ENCODE measurements around the gene GPATCH2. TPM values are rescaled to one million over a fixed set of nuclear protein-coding genes. Genes with fewer than 3 reads are reported as not detected.

The GPATCH2 gene
- total RNA-seq, 1 experiment from 2014 or later = 11.3 TPM

DNA sequence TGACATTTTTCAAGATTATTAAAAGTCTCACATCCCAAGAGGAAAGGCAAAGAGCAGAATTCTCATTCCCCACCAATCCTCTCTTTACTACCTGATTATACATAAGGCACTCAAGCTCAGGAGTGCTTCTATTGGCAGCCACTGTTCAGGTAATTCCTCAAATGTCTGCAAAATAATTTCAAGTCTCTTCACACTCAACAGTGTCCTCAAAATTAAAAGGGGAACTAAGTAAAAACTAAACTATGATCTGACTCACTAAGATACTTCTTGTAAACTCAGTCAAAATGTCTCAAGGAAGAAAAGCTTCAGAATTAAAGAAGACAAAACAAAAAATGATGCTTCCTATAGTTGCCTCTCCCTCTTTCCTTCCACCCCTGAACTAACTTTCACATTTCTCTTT lies 135.6 kb downstream of the GPATCH2 start:
- intact Hi-C loops (cut with micrococcal nuclease) = no loop called here
- Histone ChIP-seq H3K79me2 (ENCODE audit: insufficient read depth, low read length) (no peaks in the 10 kb centered on the region), H3K4me2 (ENCODE audit: low read length) (no peak overlapping the region), H3K9me2 (ENCODE audit: insufficient read depth) (no peaks in the 10 kb centered on the region), H2AFZ (ENCODE audit: low read depth, low read length, poor library complexity, severe bottlenecking) (no peak overlapping the region), H3K9ac (ENCODE audit: low read length) (no peak overlapping the region), H3K36me3 (ENCODE audit: control insufficient read depth in 1 of 2, insufficient read depth in 2 of 2, low read length in 2 of 2) (no peaks in the 10 kb centered on the region), H3K9me3 (ENCODE audit: control insufficient read depth in 1 of 2, insufficient read depth in 1 of 2, low read depth in 1 of 2, low read length in 2 of 2) (no peaks in the 10 kb centered on the region), H3K4me1 (ENCODE audit: control insufficient read depth in 1 of 2, insufficient read depth in 2 of 2, low read length in 2 of 2) (no peaks in the 10 kb centered on the region), H3K4me3 (replicated peaks in 1 of 2; ENCODE audit: low read depth in 1 of 2, low read length in 2 of 2) (no peak overlapping the region), H3K27ac (ENCODE audit: low read depth, low read length) (no peak overlapping the region), H4K20me1 (ENCODE audit: insufficient read depth) (no peaks in the 10 kb centered on the region), H3K27me3 (ENCODE audit: insufficient read depth, low read length) (no peaks in the 10 kb centered on the region)
- RAD21 ChIA-PET (ENCODE audit: low non-redundant PET in 1 of 2, low total read pairs in 2 of 2, uncharacterized antibody in 2 of 2, unreplicated experiment in 2 of 2) = no interaction called here
- no peak for TF ChIP-seq ZNF274 (IDR thresholded peaks at IDR 0.05; ENCODE audit: low read depth, low read length)
- no peak for TF ChIP-seq ELF1 (IDR thresholded peaks at IDR 0.05; ENCODE audit: borderline replicate concordance, low read depth)
- TF ChIP-seq ZFX (IDR thresholded peaks at IDR 0.05) = no peak
- no peak for TF ChIP-seq EZH2 (IDR thresholded peaks at IDR 0.05)
- TF ChIP-seq TCF7L2 (IDR thresholded peaks at IDR 0.05; ENCODE audit: borderline replicate concordance, extremely low read depth, insufficient read depth, insufficient read length) = no peak
- TF ChIP-seq RAD21 (IDR thresholded peaks at IDR 0.05; ENCODE audit: low read depth) = no peak
- no peak for TF ChIP-seq SP1 (IDR thresholded peaks at IDR 0.05; ENCODE audit: low read depth)
- TF ChIP-seq, protein P1, sequence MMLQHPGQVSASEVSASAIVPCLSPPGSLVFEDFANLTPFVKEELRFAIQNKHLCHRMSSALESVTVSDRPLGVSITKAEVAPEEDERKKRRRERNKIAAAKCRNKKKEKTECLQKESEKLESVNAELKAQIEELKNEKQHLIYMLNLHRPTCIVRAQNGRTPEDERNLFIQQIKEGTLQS (IDR thresholded peaks at IDR 0.05) = no peak
- POLR2A ChIA-PET = no interaction called here
- no peak for DNase-seq (ENCODE audit: low read depth, low spot score)
- CTCF ChIA-PET = no interaction called here
- no peak for ATAC-seq
- BruUV-seq (replicated peaks) = no TSS peak

DNA sequence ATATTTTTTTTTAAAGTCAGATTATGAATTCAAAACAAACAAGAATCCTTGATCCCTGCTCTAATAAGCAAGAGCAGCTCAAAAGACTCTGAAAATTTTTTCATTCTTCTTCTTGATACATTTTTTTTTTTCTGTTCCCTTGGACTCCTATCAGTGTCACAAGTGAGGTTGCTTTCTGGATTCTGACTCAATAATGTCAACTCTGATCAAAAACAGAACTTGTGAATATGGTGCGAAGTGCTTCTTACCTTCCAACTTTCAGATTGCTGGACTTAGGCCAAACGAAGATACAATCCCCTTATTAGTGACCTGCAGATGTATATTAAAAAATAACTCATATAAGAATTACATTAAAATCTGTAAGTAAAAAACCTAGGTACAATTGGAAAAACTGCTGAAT lies 136.1 kb downstream of the GPATCH2 start:
- H3K79me2 ChIP-seq (ENCODE audit: insufficient read depth, low read length) = no peaks in the 10 kb centered on the region
- H3K27me3 ChIP-seq (ENCODE audit: insufficient read depth, low read length) = no peaks in the 10 kb centered on the region
- no peak for ATAC-seq
- TF ChIP-seq JUND (IDR thresholded peaks at IDR 0.05) (no peak), ELF1 (IDR thresholded peaks at IDR 0.05; ENCODE audit: borderline replicate concordance, low read depth) (no peak), SIN3A (IDR thresholded peaks at IDR 0.05; ENCODE audit: low read depth) (no peak), POLR2AphosphoS5 (IDR thresholded peaks at IDR 0.05; ENCODE audit: low read depth, low read length) (no peak), EZH2phosphoT487 (IDR thresholded peaks at IDR 0.05; ENCODE audit: borderline replicate concordance) (no peak), ZFX (IDR thresholded peaks at IDR 0.05) (no peak), YY1 (IDR thresholded peaks at IDR 0.05; ENCODE audit: extremely low read depth, insufficient replicate concordance, low read depth, low read length) (no peak), CBX3 (IDR thresholded peaks at IDR 0.05; ENCODE audit: low read depth) (no peak)
- TF ChIP-seq, protein P2, sequence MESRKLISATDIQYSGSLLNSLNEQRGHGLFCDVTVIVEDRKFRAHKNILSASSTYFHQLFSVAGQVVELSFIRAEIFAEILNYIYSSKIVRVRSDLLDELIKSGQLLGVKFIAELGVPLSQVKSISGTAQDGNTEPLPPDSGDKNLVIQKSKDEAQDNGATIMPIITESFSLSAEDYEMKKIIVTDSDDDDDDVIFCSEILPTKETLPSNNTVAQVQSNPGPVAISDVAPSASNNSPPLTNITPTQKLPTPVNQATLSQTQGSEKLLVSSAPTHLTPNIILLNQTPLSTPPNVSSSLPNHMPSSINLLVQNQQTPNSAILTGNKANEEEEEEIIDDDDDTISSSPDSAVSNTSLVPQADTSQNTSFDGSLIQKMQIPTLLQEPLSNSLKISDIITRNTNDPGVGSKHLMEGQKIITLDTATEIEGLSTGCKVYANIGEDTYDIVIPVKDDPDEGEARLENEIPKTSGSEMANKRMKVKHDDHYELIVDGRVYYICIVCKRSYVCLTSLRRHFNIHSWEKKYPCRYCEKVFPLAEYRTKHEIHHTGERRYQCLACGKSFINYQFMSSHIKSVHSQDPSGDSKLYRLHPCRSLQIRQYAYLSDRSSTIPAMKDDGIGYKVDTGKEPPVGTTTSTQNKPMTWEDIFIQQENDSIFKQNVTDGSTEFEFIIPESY (IDR thresholded peaks at IDR 0.05; ENCODE audit: extremely low read depth, insufficient replicate concordance, low read length) = no peak
- TF ChIP-seq, protein P3, sequence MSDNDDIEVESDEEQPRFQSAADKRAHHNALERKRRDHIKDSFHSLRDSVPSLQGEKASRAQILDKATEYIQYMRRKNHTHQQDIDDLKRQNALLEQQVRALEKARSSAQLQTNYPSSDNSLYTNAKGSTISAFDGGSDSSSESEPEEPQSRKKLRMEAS (IDR thresholded peaks at IDR 0.05) = no peak
- intact Hi-C loops (cut with micrococcal nuclease) = no loop called here
- no peak overlapping the region for H3K27ac ChIP-seq (ENCODE audit: low read depth, low read length)
- RAD21 ChIA-PET (ENCODE audit: low non-redundant PET in 1 of 2, low total read pairs in 2 of 2, uncharacterized antibody in 2 of 2, unreplicated experiment in 2 of 2) = no interaction called here
- H2AFZ ChIP-seq (ENCODE audit: low read depth, low read length, poor library complexity, severe bottlenecking) = no peak overlapping the region
- H3K9ac ChIP-seq (ENCODE audit: low read length) = no peak overlapping the region
- no peaks in the 10 kb centered on the region for H3K9me3 ChIP-seq (ENCODE audit: control insufficient read depth in 1 of 2, insufficient read depth in 1 of 2, low read depth in 1 of 2, low read length in 2 of 2)
- H3K4me2 ChIP-seq (ENCODE audit: low read length) = no peak overlapping the region
- no peak overlapping the region for H3K4me3 ChIP-seq (replicated peaks in 1 of 2; ENCODE audit: low read depth in 1 of 2, low read length in 2 of 2)
- no peaks in the 10 kb centered on the region for H3K9me2 ChIP-seq (ENCODE audit: insufficient read depth)
- no peak for DNase-seq (ENCODE audit: low read depth, low spot score)
- POLR2A ChIA-PET = no interaction called here
- no peaks in the 10 kb centered on the region for H4K20me1 ChIP-seq (ENCODE audit: insufficient read depth)
- H3K36me3 ChIP-seq (ENCODE audit: control insufficient read depth in 1 of 2, insufficient read depth in 2 of 2, low read length in 2 of 2) = no peaks in the 10 kb centered on the region
- H3K4me1 ChIP-seq (ENCODE audit: control insufficient read depth in 1 of 2, insufficient read depth in 2 of 2, low read length in 2 of 2) = no peaks in the 10 kb centered on the region
- BruUV-seq (replicated peaks) = no TSS peak
- CTCF ChIA-PET = no interaction called here
